GM19463 (cell line): ENCODE data around the gene TBC1D32.
"Not testable (repeated sequence)": the region's sequence is repeated elsewhere in the genome, so short reads cannot be mapped to it uniquely, and the experiment has no call there.

Experiments used
- ATAC-seq: cut with Tn5 transposase; IDR thresholded peaks from one replicate; pipeline ENCODE4 v1.9.1; 2021; ENCODE audit warnings: mild to moderate bottlenecking, moderate library complexity; ENCODE audit not compliant: unreplicated experiment

The TBC1D32 gene, protein sequence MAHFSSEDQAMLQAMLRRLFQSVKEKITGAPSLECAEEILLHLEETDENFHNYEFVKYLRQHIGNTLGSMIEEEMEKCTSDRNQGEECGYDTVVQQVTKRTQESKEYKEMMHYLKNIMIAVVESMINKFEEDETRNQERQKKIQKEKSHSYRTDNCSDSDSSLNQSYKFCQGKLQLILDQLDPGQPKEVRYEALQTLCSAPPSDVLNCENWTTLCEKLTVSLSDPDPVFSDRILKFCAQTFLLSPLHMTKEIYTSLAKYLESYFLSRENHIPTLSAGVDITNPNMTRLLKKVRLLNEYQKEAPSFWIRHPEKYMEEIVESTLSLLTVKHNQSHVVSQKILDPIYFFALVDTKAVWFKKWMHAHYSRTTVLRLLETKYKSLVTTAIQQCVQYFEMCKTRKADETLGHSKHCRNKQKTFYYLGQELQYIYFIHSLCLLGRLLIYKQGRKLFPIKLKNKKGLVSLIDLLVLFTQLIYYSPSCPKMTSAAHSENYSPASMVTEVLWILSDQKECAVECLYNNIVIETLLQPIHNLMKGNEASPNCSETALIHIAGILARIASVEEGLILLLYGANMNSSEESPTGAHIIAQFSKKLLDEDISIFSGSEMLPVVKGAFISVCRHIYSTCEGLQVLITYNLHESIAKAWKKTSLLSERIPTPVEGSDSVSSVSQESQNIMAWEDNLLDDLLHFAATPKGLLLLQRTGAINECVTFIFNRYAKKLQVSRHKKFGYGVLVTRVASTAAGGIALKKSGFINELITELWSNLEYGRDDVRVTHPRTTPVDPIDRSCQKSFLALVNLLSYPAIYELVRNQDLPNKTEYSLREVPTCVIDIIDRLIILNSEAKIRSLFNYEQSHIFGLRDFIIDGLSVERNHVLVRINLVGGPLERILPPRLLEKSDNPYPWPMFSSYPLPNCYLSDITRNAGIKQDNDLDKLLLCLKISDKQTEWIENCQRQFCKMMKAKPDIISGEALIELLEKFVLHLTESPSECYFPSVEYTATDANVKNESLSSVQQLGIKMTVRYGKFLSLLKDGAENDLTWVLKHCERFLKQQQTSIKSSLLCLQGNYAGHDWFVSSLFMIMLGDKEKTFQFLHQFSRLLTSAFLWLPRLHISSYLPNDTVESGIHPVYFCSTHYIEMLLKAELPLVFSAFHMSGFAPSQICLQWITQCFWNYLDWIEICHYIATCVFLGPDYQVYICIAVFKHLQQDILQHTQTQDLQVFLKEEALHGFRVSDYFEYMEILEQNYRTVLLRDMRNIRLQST

DNA sequence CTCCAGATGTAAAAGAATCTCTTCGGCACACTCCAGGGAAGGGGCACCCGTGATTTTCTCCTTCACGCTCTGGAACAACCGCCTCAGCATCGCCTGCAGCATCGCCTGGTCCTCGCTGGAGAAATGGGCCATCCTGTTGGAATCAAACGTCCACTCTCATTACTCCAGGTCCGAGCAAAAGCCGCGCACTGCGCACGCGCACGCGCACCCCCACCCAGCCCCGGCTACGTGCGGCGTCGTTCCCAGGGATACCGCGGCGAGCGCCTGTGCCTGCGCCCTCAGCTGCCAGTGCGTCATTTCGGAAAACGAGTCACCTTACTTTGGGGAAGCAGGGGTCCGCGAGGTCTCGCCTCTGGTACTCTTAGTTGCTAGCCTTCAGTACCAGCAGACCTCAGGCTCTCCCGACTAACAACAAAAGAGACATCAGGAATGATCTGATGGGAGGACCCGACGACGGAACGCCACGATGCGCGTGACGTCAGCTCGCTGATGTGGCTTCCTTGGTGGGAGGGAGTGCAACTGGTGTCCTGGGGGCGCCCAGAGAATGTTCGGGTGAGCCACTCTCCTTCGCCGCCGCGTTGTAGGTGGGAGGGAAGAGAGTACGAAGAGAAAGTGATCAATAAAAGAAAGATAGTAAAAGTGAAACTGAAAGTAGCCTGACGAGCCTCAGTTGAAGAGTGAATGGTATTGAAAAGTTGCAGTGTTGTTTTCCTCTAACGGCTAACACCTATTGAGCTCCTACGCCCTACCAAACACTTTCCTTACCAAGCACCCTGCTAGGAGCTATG is at the start of gene TBC1D32:
TSS of gene TBC1D32 (minus strand) at position 182 of the 788 bp plus-strand sequence. CDS start at position 132, 50 bp downstream.
- peak; percentile 89 for ATAC-seq

DNA sequence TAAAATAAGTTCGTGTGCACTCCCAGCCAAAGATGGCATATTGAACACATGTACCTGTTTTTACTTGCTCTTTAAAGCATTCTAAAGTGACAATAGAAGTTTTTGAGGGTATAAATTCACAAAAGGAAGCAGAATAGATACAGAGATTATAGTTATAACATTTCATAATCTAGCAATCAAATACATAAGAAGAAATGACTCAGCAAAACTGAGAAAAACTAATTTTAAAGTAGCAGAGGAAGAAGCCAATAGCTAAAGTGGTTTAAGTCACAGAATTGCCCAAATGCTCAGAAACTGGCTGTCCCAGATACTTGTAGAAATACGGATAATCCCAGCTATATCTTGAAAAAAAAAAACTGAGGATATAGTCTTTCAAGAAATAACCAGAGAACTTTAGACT is 49.2 kb upstream of the TBC1D32 start:
- ATAC-seq, result no peak

DNA sequence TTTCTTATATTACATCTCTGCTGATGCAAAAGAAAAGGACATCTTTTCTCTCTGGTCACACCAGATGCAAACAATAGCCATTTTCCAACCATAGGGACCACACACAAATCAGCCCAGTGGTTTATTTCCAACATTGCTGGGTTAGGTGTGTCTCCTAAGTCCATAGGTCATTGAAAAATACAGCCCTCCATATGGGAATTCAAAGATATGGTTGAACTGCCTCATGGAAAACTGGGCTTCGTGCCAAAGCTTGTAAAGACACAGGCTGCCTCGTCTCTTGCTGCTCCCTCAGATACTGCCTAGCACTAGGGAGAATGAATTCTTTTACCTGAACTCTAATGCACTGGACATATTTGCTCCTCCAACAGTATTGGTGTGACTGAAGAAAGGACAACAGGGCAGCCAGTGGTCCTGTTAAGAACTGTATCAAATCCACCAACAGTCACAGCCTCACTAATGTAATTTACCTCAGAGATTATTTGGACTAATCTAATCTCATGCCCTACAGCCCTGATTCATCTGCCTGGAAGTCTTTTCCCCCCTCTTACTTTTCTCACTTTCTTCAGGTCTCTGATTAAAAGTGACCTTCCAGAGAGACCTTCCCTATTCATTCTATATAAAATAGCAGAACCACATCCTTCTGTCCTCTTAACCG is 48.3 kb upstream of the TBC1D32 start:
- ATAC-seq, result no peak

DNA sequence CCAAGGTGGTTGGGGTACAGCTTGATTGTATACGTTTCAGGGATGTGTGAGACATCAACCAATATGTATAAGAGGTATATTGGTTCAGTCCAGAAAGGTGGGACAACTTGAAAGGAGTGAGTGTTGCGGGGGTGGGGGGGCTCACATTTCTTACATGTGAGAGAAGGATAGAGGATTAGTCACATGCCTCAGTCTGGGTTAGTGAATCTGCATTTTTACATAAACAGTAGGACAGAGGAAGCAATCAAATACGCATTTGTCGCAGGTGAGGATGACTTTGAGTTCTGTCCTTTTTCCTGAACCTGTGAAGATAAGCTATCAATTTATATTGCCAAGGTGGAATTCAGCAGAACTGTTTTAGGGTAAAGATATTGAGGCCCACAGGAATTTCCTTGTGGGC is 42.1 kb upstream of the TBC1D32 start:
- no peak for ATAC-seq

DNA sequence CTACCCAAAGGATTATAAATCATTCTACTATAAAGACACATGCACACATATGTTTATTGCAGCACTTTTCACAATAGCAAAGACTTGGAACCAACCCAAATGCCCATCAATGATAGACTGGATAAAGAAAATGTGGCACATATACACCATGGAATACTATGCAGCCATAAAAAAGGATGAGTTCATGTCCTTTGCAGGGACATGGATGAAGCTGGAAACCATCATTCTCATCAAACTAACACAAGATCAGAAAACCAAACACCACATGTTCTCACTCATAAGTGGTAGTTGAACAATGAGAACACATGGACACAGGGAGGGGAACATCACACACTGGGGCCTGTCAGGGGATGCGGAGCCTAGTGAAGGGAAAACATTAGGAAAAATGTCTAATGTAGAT is 39.9 kb upstream of the TBC1D32 start:
- ATAC-seq, result not testable (repeated sequence)

DNA sequence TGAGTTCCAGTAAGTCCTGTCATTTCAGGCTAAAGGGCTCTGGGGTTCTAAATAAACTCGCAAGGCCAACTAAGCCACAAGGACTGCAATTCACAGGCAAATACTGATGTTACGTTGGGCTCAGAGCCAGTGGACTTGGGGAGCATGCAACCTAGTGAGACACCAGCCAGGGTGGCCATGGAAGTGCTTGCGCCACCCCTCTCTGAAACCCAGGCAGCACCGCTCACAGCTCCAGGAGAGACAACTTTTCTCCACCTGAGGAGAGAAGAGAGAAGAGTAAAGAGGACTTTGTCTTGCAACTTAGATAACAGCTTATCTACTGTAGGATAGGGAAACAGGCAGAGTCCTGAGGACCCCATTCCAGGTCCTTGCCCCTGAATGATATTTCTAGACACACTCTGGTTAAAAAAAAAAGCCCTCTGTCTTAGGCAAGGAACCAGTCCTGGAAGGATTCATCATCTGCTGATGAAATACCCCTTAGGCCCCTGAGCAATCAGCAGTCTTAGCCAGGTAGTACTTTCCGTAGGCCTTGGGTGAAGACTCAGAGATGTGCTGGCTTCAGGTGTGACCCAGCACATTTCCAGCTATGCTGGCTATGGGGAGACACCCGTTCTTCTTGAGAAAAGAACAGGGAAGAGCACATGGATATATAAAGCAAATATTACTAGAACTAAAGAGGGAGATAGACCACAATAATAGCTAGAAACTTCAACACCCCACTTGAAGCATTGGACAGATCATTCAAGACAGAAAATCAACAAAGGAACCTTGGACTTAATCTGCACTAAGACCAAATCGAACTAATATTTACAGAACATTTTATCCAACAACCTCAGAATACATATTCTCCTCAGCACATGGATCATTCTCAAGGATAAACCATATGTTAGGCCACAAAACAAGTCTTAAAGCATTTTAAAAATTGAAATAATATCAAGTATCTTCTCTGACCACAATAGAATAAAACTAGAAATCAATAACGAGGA is 31.5 kb upstream of the TBC1D32 start:
- no peak for ATAC-seq

DNA sequence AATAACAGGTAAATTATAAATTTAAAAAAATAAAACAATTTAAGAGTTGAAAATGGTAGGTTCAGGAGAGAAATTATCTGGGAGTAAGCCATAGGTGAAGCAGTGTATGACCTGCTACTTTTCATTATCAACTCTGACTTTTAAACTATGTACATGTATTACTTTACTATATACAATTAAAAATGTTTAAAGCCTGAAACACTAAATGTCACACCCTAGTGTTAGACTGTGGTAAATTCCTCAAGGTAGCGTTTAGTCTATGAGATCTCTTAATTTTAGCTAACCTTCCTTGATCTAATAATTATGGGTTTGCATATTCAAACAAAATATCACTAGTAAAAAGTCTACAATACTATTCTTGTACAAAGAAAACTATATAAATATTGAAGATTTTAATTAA is 22.3 kb upstream of the TBC1D32 start:
- no peak for ATAC-seq

DNA sequence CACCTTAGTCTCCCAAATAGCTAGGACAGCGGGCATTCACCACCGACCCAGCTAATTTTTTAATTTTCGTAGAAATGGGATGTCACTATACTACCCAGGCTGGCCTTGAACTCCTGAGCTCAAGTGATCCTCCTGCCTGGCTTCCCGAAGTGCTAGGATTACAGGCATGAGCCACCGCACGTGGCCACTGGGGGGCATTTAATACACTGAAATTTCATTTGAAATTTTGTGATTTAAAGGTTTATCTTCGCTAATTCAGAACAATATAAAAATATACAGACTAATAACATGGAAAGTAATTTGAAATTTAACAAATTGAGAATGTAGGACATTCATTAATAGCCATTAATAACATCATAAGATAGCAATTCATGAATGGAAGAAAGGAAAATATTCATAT is 20.5 kb upstream of the TBC1D32 start:
- no peak for ATAC-seq

DNA sequence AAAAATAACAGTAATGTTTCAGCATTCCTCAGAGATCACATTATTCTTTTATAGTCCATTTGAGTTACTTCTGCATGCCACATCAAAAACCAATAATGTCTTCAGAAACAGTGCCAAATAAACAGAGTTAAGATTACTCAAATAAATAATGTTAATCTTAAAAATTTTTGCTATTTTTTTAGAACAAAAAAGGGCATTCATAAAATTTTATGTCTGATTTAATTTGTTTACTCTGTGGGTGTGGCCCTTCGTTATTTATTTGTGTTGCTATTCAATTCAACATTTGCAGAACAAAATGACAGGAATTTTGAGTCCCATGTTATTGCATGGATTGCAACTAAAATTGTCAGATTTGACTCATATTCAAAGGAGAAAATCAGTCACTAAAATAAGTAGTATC is 18.7 kb upstream of the TBC1D32 start:
- no peak for ATAC-seq

DNA sequence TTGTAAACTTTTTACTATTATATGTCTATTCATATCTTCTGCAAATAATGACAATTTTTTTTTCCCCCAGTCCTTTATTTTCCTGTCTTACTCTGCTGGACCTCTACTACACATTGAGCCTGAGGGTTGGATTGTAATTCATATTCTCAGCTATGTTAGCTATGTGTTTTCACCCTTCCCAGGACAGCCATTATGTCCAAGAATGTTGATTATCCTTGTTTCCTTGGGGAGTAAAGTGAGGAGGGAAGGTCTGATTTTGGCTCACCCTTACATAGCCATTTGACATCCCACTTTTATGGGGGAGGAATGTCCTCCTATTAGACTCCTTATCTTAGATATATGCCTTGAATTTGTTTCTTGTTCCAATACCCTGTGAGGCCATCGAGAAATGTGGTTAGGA is 17.6 kb upstream of the TBC1D32 start:
- ATAC-seq, result no peak

DNA sequence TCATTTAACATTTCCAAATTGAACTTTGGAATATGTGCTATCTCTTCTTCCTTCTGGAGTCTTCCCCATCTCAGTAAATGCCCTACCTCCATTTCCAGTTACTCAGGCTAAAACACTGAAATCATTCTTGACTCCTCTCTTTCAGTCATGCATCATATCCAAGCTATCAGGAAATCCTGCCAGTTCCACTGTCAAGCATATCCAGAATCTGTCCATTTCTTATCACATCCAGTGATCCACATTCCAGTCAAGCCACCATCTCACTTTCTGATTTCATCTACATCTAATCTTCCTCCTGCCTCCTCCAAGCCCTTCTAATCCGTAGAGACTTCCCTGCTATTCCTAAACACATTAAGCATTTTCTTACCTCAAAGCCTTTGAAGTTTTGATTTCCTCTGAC is 15.3 kb upstream of the TBC1D32 start:
- ATAC-seq, result no peak

DNA sequence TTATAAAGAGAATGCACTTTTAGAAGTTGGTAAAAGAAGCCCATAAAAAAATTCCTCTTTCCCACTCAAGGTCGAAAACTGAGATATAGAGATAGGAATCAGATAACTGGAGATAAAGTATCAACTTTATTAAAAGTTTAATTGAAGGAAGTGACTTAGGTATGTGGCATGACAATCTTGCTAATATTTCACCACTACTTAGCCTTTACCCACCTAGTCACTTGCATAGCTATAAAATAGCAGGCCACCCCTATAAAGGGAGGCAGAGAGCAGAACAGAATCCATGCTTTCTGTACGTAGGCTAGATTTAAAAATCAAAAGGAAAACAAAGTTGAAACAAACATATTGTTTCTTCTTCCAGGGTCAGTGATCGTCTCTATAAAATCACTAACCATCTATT is 13.2 kb upstream of the TBC1D32 start:
- no peak for ATAC-seq

DNA sequence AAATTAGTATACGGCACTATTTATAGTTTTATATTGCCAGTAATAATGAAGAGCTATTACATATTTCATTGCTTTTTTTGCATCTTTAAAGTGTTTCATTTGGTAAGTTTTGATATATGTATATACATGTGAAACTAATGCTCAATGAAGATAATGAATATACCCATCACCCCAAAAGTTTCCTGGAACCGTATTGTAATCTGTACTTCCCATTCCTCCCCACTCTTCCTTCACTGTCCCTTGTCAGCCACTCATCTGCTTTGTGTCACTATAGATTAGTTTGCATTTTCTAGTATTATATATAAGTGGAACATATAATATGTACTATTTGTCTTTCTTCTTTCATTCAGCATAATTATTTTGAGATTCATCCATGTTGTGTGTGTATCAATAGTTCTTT is 10.3 kb upstream of the TBC1D32 start:
- ATAC-seq, result no peak

DNA sequence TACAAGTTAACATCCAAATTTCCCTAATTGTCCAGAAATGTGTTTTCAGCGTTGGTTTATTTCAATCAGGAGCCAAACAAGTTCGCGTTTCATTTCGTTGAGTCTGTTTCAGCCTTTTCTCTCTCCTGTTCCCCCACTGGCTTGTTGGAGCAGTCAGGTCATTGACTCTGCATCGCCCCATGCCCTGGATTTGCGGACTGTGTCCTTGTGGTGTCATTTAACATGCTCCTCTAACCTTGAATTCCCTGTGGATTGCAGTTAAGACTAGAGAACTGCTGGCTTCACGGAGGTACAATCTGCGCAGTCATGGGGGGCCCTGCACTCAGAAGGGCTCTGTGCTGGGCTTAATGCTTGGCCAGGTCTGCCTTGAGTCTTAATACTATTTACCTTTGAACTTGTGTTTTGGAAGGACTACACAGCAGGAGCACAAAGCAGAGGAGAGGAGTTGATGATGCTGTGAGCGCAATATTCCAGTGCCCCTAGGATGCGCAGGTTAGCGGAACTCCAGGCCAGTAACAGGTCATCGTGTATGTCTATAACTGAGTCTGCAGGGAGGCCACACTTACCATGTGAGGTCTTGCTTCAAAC is 5.5 kb upstream of the TBC1D32 start:
- no peak for ATAC-seq

DNA sequence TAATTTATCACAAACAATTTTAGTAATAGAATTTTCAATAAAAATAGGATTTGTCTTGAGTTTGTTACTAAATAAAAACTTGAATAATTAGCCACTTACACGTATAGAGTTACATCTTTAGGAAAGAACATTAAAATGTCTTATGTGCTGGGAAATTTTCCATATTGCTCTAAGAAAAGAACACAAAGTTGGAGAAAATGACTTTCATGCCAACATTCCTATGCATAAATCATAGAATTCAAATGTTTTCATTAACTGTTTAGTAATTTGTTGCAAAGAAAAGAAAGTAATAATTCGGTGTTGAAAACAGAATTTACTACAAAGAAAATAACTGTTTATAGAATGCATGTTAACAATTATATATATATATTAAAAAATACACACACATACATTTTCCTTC is 4.7 kb upstream of the TBC1D32 start:
- ATAC-seq, result no peak

DNA sequence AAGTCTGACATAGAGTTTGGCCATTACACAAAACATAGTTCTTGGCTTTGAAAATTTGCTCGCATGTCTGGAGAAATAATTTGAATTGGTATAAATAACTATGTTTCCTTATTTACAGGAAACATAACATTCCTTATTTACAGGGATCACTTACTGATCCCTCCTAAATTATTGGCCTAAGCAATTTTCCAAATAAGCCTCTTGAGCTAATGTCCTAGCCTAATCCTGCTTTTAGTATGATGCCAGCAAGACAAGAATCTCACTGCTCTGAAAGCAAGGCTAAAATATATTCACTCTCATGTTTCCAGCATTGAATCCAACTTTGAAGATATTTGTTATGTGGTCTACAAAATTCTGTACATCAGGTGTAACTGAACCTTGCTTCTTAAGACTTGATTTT is 4.1 kb upstream of the TBC1D32 start:
- ATAC-seq, result no peak

DNA sequence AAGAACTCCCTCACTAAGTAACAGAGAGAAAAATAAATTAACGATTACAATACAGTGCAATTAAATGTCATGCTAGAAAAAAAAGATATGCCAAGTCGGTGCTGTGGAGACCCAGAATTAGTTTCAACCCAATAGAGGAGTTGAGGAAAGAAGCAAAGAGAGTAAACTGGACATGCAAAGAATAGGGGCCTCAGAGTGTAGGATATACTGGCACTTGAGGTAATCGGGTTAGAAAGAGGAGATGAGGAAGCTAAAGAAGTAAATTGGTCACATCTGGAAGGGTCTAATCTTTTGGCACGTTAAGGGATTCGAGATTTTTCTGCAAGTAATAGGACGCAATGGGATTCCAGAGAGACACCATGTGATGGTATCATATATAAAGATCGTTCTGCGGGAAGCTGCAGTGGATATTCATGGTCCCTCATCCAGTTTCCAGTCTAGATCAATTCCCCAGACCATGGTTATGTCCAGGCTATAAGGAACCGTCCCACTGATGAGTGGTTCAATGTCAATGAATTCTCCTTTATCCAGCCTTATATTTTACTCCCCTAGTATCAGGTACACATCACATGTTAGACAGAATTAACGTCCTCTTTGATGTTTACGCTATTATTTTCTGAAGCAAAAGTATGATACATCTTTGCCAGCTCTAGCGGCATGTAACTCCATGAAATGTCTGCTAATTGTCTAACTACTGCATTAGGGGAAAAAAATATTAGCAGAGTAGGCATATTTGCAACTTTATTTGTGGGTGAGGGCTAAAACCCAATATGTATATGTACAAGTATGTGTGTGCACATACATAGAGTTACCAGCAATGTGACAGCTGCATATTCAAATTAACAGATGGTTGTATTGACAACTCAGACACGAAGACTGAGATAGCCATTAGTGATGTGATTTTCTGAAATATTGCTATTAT is 1.1 kb upstream of the TBC1D32 start:
- ATAC-seq, result no peak
